Measurements from ENCODE around the gene ESRRA. TPM values are rescaled to one million over a fixed set of nuclear protein-coding genes. Genes with fewer than 3 reads are reported as not detected.

Gene ESRRA
- total and polyA plus RNA-seq, 2 of the 13 experiments (the other 11 are each of a cell fraction or from before 2014, with no cell fraction given): 18.1 to 36.3 TPM

GRCh38 chr11:64304316-64305072, 830 bp upstream of the ESRRA start (continued):
- TF ChIP-seq AHDC1 (CRISPR knock-in tag; IDR thresholded peaks at IDR 0.05; ENCODE audit: borderline replicate concordance) (no peak), MXD3 (CRISPR knock-in tag; IDR thresholded peaks at IDR 0.05) (0 out of 2 replicates have a peak, but pooled peaks have one; percentile 42), ZNF75D (CRISPR knock-in tag; IDR thresholded peaks at IDR 0.05; ENCODE audit: borderline replicate concordance) (no peak), ZNF251 (CRISPR knock-in tag; IDR thresholded peaks at IDR 0.05) (no peak), RCOR2 (CRISPR knock-in tag; IDR thresholded peaks at IDR 0.05) (no peak), GABPA (IDR thresholded peaks at IDR 0.05; ENCODE audit: low read depth, low read length) (no peak), GABPA (CRISPR knock-in tag; IDR thresholded peaks at IDR 0.05; ENCODE audit: low read depth) (no peak), CEBPB (IDR thresholded peaks at IDR 0.05; ENCODE audit: borderline replicate concordance, low read depth, low read length) (no peak), IRF2 (CRISPR knock-in tag; IDR thresholded peaks at IDR 0.05) (peak; percentile 70; the same call in 1 of the 2 replicates), GTF2F1 (IDR thresholded peaks at IDR 0.05; ENCODE audit: low read length) (no peak), CENPBD1 (CRISPR knock-in tag; IDR thresholded peaks at IDR 0.05; ENCODE audit: borderline replicate concordance, low read depth) (no peak), SRF (IDR thresholded peaks at IDR 0.05; ENCODE audit: low read depth, low read length) (no peak), ZNF512 (CRISPR knock-in tag; IDR thresholded peaks at IDR 0.05) (no peak), ZBTB7B (CRISPR knock-in tag; IDR thresholded peaks at IDR 0.05) (peak; percentile 65; the same call in 1 of the 2 replicates), ATF6 (CRISPR knock-in tag; conservative IDR thresholded peaks at IDR 0.05) (no peak), HDAC2 (CRISPR knock-in tag; IDR thresholded peaks at IDR 0.05) (peak; percentile 56; the same call in 1 of the 2 replicates), SALL2 (CRISPR knock-in tag; IDR thresholded peaks at IDR 0.05) (no peak), THYN1 (CRISPR knock-in tag; IDR thresholded peaks at IDR 0.05; ENCODE audit: borderline replicate concordance, low read depth) (no peak), NR0B2 (CRISPR knock-in tag; IDR thresholded peaks at IDR 0.05) (no peak)
